ENCODE measurements around the gene ZNF8. TPM values are rescaled to one million over a fixed set of nuclear protein-coding genes. Genes with fewer than 3 reads are reported as not detected.
"Not testable (repeated sequence)": the region's sequence is repeated elsewhere in the genome, so short reads cannot be mapped to it uniquely, and the experiment has no call there.

The ZNF8 gene
- total RNA-seq, 2 donors from 2014 or later, result 5.1 to 5.5 TPM

- DNase-seq (ENCODE audit: low spot score), result no peak
- intact Hi-C loops (cut with DNase I), result loop anchor here in 1 of 2 donors (10.0 kb wide), 1 partner anchor 55 kb away; the partner anchor contains the start of gene ZNF544
These were observed 1.2 kb downstream of the ZNF8 start for GRCh38 chr19:58279925-58280316.

GRCh38 chr19:58284199-58284598 is 5.4 kb downstream of the ZNF8 start:
- no peak for DNase-seq (ENCODE audit: low spot score)

DNA sequence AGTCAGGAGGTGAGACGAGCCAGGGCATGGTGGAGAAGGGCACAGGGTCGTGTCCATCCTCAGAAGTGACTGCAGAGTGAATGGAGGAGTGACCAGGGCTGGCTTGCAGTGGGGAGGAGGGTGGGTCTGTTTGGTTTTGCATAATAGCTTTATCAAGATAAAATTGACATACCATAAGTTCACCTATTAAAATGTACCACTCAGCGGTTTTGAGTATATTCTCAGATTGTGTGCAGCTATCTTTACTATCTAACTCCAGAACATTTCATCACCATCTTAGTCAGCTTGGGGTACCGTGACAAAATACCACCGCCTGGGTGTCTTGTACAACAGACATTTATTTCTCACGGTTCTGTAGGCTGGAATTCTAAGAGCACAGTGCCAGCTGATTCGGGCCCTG is 13.2 kb downstream of the ZNF8 start:
- intact Hi-C loops (cut with DNase I), result no loop called here

More at GRCh38 chr19:58284199-58284598, 5.4 kb downstream of the ZNF8 start:
- intact Hi-C loops (cut with DNase I), result no loop called here

GRCh38 chr19:58294743-58295374 is 16.1 kb downstream of the ZNF8 start:
- no peak for DNase-seq (ENCODE audit: low spot score)
- intact Hi-C loops (cut with DNase I), result no loop called here

More for the DNA sequence above, 13.2 kb downstream of the ZNF8 start:
- DNase-seq (ENCODE audit: low spot score), result no peak

- intact Hi-C loops (cut with DNase I), result no loop called here
- DNase-seq (ENCODE audit: low spot score), result no peak
These were observed 17.3 kb downstream of the ZNF8 start for GRCh38 chr19:58296104-58296503.

DNA sequence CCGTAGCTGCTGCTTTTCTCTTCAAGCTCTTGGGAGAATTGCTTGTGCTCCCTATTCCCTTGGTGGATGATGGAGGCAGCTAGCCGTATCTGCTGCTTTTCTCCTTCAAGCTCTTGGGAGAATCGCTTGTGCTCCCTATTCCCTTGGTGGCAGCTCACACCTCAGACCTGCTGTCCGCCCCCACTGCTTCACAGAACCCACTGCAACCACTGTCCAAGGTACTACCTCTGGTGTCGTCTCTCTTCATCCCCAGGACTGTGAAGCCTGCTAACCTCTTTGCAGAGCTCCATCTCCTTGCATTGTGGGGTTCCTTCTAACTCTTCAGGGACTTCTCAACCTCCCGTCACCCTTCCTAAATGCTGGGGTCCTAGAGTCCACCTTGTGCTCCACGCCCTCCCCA is 21.9 kb downstream of the ZNF8 start:
- intact Hi-C loops (cut with DNase I), result no loop called here

DNA sequence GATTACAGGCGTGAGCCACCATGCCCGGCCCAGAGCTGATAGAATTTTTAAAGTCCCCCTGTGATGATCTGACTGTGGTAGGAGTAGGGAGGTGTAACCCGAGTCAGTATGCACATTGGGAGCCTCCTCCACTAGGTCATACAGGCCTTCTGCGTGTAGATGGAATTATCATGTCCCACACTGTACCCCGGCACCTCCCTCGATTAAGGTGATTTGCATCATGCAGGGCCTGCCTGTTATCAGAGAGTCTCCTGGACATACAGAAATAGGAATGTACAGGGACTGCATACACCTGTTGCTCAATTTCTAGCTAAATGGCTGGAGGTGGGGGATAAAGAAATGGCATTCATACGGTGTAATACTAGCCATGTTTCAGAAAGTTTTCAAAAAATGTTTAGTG is 25.5 kb downstream of the ZNF8 start:
- no peak for DNase-seq (ENCODE audit: low spot score)
- intact Hi-C loops (cut with DNase I), result no loop called here

More for the DNA sequence above, 21.9 kb downstream of the ZNF8 start:
- no peak for DNase-seq (ENCODE audit: low spot score)

DNA sequence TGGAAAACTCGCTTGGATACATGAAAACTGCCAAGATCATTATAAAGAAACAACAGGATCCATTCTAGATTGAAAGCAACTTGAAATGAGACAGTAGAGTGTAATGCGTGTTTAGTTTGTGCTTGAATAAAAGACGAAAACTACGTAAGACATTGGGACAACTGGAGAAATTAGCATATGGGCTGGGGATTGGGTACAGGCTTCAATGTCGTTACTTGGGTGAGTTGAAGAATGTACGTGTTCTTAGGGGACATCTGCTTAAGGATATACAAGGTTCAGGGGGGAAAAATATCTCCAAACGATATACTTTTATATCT is 26.0 kb downstream of the ZNF8 start:
- intact Hi-C loops (cut with DNase I), result no loop called here
- DNase-seq (ENCODE audit: low spot score), result no peak

GRCh38 chr19:58305065-58305931 is 26.5 kb downstream of the ZNF8 start, which contains the start of gene ERVK3-1:
TSS of gene ERVK3-1 (plus strand) at chr19:58305377. CDS start at chr19:58312169, 6,792 bp downstream.
- DNase-seq (ENCODE audit: low spot score), result peak; percentile 99
- intact Hi-C loops (cut with DNase I), result no loop called here

- intact Hi-C loops (cut with DNase I), result no loop called here
- no peak for DNase-seq (ENCODE audit: low spot score)
These were observed 27.2 kb downstream of the ZNF8 start for GRCh38 chr19:58305932-58306323.

DNA sequence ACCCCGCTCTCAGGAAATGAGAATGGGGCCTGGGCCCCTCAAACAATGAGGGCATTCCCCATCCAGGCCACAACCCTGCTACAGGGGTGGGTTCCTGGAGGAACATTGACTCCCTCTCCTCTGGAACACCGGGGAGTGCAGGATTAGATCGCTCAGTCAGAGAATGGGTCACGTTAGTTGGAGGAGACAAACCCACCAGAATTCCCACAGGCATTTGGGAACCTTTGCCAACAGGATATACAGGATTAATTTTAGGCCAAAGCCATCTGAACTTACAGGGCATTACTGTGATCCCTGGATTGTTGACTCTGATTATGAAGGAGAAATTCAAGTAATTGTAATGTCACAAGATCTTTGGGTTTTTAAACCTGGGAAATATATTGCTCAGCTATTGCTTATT is 29.0 kb downstream of the ZNF8 start:
- intact Hi-C loops (cut with DNase I), result no loop called here
- DNase-seq (ENCODE audit: low spot score), result no peak

DNA sequence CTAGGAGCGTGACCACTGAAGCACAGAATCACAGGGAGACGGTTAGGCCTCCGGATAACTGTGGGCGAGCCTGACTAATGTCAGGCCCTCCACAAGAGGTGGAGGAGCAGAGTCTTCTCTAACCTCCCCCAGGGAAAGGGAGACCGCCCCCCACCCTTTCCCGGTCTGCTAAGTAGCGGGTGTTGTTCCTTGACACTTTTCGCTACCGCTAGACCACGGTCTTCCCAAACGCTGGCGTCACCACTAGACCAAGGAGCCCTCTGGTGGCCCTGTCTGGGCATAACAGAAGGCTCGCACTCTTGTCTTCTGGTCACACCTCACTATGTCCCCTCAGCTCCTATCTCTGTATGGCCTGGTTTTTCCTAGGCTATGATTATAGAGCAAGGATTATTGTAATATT is 31.9 kb downstream of the ZNF8 start:
- DNase-seq (ENCODE audit: low spot score); intact Hi-C loops (cut with DNase I): not testable (repeated sequence)

GRCh38 chr19:58311345-58311865 is 32.6 kb downstream of the ZNF8 start:
- no peak for DNase-seq (ENCODE audit: low spot score)
- intact Hi-C loops (cut with DNase I), result no loop called here

DNA sequence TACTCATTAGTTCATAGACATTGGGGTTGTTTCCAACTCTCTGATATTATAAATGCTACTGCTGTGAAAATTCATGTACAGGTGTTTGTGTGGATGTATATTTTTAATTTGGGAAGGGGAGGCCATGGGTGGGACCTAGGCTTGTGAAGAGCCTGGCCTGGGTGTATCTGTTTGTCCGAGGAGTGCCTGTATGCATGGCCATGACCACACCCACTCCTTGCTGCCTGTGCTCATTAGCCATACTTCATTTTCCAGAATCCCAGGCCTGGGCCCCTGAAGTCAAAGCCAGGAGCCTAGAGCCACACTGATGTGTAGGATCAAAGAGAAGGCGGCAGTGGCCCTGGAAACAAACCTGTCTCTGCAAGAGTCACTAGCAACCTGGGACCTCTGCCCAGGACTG is 36.8 kb downstream of the ZNF8 start:
- no peak for DNase-seq (ENCODE audit: low spot score)

GRCh38 chr19:58317476-58318072 is 38.8 kb downstream of the ZNF8 start:
- intact Hi-C loops (cut with DNase I), result no loop called here
- no peak for DNase-seq (ENCODE audit: low spot score)

More for the DNA sequence above, 36.8 kb downstream of the ZNF8 start:
- intact Hi-C loops (cut with DNase I), result no loop called here

- intact Hi-C loops (cut with DNase I), result no loop called here
- DNase-seq (ENCODE audit: low spot score), result no peak
These were observed 39.5 kb downstream of the ZNF8 start for GRCh38 chr19:58318297-58318696.

GRCh38 chr19:58319241-58319640 is 40.5 kb downstream of the ZNF8 start:
- no peak for DNase-seq (ENCODE audit: low spot score)
- intact Hi-C loops (cut with DNase I), result no loop called here

DNA sequence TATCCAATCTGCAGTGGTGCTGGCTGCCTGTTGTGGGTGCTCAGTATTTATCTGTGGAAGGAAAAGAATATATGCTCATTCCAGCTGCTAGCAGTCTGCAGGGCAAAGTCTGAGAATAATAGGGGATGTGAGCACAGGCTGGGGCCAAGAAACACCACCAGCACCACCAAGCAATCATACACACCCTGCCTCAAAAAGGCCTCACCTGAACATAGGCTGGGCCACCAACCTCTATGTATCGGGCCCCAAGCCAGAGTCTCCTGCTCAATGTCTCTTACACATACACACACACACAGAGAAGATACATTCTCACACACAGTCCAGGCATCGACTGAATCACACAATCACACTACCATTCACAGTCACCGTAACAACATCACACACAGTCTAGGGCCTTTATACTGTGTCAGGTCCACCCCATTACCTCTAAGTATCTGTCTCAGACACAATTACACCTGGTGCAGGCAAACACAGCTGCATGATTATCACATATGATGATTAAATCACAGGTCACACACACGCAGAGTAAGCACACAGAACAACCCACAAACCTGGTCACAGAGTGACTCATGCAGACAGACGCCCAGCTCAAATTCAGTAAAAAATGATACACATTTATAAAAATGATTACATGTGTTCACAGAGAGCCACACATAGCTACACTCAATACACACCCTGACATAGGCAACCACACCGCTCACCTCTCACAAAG is 46.7 kb downstream of the ZNF8 start:
- intact Hi-C loops (cut with DNase I), result no loop called here
- no peak for DNase-seq (ENCODE audit: low spot score)

DNA sequence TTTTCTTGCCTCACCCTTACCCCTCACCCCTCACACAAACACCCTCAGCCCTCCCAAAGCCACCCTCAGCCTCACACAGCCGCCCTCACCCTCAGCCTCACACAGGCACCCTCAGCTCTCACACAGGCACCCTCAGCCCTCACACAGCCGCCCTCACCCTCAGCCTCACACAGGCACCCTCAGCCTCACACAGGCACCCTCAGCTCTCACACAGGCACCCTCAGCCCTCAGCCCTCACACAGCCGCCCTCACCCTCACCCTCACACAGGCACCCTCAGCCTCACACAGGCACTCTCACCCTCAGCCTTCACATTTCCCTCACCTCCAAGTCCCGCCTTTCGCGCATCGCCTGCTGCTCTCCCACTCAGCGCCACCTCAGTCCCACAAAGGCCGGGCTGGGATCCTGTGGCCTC is 47.8 kb downstream of the ZNF8 start:
- intact Hi-C loops (cut with DNase I), result no loop called here
- DNase-seq (ENCODE audit: low spot score), result no peak

All from posterior vena cava (tissue), 2 donors.